Cardiac muscle cell (in vitro differentiated cells and primary cell): Measurements from ENCODE around the gene PINLYP. TPM values are rescaled to one million over a fixed set of nuclear protein-coding genes. Genes with fewer than 3 reads are reported as not detected.
A peak's percentile ranks its signal among the peaks of the same experiment; 100 is the strongest.

Experiments used
- DNase-seq, 2 donors: peaks; one replicate each; pipeline versions ENCODE4 v3.0.0 to v3.0.0-alpha.2; 2010 to 2017; ENCODE audit warnings: low read depth in 1 of 2, low spot score in 1 of 2
- H3K27ac ChIP-seq: fragments of 200-600 bp; sonication (generic); 2 replicates; pipeline ENCODE4 v1.5.1; 2016
- H3K27me3 ChIP-seq: fragments of 200-600 bp; sonication (generic); 2 replicates; pipeline ENCODE4 v1.6.0; 2016; ENCODE audit warnings: control low read depth
- H3K36me3 ChIP-seq: fragments of 200-600 bp; sonication (generic); 2 replicates; pipeline ENCODE4 v1.5.1; 2016; ENCODE audit warnings: control low read depth
- H3K4me1 ChIP-seq: fragments of 200-600 bp; sonication (generic); 2 replicates; pipeline ENCODE4 v1.8.1; 2017; ENCODE audit warnings: low read depth, mild to moderate bottlenecking, mixed run types
- H3K4me3 ChIP-seq: fragments of 200-600 bp; sonication (generic); 2 replicates; pipeline ENCODE4 v1.5.1; 2016; ENCODE audit warnings: mild to moderate bottlenecking
- H3K9me3 ChIP-seq: fragments of 200-600 bp; sonication (generic); 2 replicates; pipeline ENCODE4 v1.5.1; 2017; ENCODE audit warnings: low read depth, mild to moderate bottlenecking, control low read depth
- polyA plus RNA-seq: library from polyadenylated mRNA; unstranded; fragments of >200 nt; fragmentation: Nextera tagmentation; extraction: Ambion mirVana; gene quantifications from 2 replicates; pipeline ENCODE4 v1.2.1, GENCODE V29; 2016
- total RNA-seq: library from RNA; depleted of rRNA; stranded (reverse); fragments of >200 nt; gene quantifications from 2 replicates; pipeline ENCODE4 v1.2.3, GENCODE V29; 2016
- TF ChIP-seq, protein P1 (sequence below): IDR thresholded peaks from 2 replicates; pipeline ENCODE4 v1.5.1; 2012; ENCODE audit warnings: low read depth, mild to moderate bottlenecking, low read length

PINLYP gene
- total and polyA plus RNA-seq, 2 experiments from 2014 or later = 8.7 to 12.1 TPM

DNA sequence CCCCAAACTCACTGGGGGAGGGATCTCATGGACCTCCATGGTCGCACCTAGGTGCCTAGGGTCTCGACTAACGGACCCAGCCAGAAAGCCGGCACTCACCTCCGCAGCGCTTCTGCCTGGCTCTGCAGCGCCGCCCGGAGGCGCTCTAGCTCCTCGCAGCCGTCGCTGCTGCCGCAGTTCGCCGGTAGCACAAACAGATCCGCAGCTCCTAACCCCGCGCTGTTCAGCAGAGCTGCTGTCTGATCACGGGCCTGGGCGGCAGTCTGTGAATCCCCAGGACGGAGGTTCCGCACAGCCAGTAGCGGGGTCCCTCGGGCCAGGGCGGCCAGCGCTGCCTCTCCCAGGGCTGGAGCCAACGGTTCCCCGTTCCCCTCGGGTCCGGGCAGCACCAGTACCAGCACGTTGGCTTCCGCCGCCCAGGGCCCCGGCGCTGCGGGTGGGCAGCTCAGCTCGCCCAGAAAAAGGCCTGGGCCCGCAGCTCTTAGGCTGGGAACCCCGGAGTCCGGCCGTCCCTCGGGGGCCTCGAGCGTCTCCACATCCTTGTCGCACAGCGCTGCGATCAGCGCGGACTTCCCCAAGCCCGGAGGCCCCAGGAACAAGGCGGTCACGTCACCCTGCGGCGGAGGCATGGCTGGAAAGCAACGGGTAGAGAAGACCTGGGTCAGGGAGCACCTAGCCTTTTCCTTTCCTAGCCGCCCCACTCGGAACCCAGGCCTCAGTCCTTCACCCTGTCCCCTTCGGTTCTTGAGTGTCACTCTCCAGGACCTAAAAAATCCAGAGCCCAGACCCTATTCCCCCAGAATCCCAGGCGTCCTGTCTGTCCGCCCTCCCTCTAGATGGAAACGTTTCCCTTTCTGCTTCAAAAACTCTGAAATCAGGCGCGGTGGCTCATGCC lies 19.4 kb downstream of the PINLYP start:
- Histone ChIP-seq H3K36me3 (peaks cover 3% of the 10 kb centered on the region), H3K27ac (peak overlapping the region; percentile 85)
- TF ChIP-seq, protein P1, sequence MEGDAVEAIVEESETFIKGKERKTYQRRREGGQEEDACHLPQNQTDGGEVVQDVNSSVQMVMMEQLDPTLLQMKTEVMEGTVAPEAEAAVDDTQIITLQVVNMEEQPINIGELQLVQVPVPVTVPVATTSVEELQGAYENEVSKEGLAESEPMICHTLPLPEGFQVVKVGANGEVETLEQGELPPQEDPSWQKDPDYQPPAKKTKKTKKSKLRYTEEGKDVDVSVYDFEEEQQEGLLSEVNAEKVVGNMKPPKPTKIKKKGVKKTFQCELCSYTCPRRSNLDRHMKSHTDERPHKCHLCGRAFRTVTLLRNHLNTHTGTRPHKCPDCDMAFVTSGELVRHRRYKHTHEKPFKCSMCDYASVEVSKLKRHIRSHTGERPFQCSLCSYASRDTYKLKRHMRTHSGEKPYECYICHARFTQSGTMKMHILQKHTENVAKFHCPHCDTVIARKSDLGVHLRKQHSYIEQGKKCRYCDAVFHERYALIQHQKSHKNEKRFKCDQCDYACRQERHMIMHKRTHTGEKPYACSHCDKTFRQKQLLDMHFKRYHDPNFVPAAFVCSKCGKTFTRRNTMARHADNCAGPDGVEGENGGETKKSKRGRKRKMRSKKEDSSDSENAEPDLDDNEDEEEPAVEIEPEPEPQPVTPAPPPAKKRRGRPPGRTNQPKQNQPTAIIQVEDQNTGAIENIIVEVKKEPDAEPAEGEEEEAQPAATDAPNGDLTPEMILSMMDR = peak; percentile 87

DNA sequence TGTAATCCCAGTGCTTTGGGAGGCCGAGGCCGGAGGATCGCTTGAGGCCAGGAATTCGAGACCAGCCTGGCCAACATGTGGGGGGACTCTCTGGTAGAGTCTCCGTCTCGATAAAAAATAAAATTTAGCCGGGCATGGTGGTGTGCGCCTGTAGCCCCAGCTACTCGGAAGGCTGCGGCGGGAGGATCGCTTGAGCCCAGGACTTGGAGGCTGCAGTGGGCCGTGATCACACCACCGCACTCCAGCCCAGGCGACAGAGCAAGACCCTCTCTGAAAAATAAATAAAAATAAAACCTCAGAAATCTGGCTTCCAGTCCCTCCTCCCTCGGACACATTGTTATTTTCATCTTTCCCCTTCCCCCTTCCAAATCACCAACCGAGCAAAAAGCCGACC lies 20.0 kb downstream of the PINLYP start:
- Histone ChIP-seq H3K27me3 (no peaks in the 10 kb centered on the region), H3K36me3 (peaks cover 3% of the 10 kb centered on the region), H3K27ac (peak overlapping the region; percentile 85), H3K4me3 (peak overlapping the region; percentile 52), H3K4me1 (peaks cover 3% of the 10 kb centered on the region), H3K9me3 (no peaks in the 10 kb centered on the region)
- DNase-seq = no peak
- TF ChIP-seq, protein P1 = no peak

More for the DNA sequence above, 19.4 kb downstream of the PINLYP start:
- peak; percentile 73 to 75 for DNase-seq
- Histone ChIP-seq H3K9me3 (no peaks in the 10 kb centered on the region), H3K4me3 (peak overlapping the region; percentile 52), H3K27me3 (no peaks in the 10 kb centered on the region), H3K4me1 (peaks cover 3% of the 10 kb centered on the region)

DNA sequence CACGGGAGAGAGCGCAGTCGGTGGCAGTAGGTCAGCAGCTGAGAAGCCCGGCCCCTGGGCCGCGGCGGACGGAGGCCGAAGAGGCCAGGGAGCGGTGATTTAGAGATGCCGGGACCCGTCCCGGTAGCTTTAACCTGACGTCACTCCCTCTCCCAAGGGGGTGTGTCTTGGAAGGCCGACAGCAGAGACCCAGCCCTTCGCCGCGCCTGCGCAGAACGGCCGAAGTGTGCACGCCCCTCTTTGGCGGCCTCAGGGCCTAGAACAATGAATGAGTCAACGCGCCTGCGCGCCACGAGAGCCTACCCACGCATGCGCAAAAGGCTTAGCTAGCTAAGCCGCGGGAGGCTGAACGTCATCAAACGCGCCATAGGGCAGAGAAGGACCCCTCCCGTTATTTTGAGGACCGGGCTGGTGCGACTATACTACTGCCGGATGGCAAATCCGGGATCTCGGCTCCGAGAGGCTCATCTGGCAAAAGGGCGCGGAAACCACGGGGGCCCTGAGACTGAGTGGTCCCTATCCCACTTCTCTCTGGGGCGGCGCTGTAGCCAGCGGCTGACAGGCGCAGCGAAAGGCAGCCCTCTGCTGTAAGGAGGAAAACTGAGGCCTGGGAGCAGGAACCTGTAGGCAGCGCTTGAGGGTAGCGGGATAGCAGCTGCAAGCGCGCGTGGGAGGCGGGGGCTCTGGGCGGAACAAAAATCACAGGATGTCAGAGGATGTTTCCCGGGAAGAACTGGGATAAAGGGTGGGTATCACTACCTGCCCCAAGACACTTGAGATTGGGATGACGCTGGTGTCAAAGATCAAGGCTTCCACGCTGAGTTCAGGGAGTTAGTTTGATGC lies 20.6 kb downstream of the PINLYP start, which contains the start of the genes IRGQ and ZNF576:
TSS of gene IRGQ (minus strand) at position 136 of the 843 bp plus-strand sequence. CDS start 796 bp downstream, outside the sequence.
TSS of gene ZNF576 (plus strand) at position 597 of the 843 bp plus-strand sequence. CDS start 514 bp downstream, outside the sequence.
- TF ChIP-seq, protein P1 = no peak
- Histone ChIP-seq H3K4me1 (peaks cover 3% of the 10 kb centered on the region), H3K27me3 (no peaks in the 10 kb centered on the region), H3K36me3 (peaks cover 3% of the 10 kb centered on the region), H3K27ac (peak within 1 kb of the TSS; percentile 99), H3K9me3 (no peaks in the 10 kb centered on the region), H3K4me3 (peak within 1 kb of the TSS; percentile 56)
- peak; percentile 100 for DNase-seq

DNA sequence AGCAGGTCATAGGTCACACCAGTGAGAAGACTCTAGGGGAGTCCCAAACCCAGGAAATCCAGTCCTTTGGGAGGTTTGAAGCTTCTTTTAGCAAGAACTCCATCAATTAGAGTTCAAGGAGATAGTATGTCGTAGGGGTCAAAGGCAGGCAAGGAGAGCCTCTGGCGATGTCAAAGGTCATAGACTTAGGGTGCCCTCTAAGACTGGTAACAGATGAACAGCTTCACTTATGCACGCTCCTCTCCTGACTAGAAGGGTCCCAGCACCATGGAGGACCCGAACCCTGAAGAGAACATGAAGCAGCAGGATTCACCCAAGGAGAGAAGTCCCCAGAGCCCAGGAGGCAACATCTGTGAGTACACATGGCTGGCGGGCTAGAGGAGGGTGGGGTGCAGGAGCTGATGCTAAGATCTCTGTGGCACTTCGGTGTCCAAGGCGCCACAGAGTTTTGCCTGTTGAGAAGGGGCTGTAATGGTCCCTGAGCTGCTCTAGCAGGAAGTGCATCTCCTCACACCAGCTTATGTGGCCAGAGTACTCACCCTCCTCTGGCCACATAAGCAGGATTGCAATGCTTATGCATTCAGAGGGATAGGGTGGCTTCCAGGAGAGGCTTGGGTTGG lies 21.4 kb downstream of the PINLYP start:
- Histone ChIP-seq H3K4me3 (peak overlapping the region; percentile 56), H3K9me3 (no peaks in the 10 kb centered on the region), H3K36me3 (peaks cover 3% of the 10 kb centered on the region), H3K4me1 (peaks cover 3% of the 10 kb centered on the region), H3K27ac (peak overlapping the region; percentile 99), H3K27me3 (no peaks in the 10 kb centered on the region)
- no peak for DNase-seq
- TF ChIP-seq, protein P1 = no peak

DNA sequence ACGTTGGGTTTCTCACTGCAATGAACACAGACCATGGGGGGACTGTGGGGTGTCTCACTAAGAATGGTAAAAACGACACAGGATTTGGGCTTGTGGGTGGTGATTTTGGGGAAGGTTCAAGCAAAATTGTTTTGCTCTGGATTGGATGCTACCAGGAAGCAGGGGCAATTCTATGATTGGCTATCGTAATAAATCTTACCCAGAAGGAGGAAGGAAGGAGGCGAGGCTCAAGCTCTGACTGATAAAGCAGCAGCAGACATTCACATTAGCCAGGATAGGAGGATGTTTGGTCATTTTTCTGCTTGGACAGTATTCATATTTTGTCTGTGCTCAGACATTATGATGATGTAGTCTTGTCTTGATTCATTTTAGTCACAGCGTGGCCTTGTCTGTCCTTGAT lies 22.3 kb downstream of the PINLYP start:
- H3K27me3 ChIP-seq = no peaks in the 10 kb centered on the region
- H3K36me3 ChIP-seq = peaks cover 3% of the 10 kb centered on the region
- no peaks in the 10 kb centered on the region for H3K9me3 ChIP-seq
- H3K27ac ChIP-seq = no peak overlapping the region
- H3K4me3 ChIP-seq = no peak overlapping the region
- TF ChIP-seq, protein P1 = no peak
- no peak for DNase-seq
- H3K4me1 ChIP-seq = peaks cover 3% of the 10 kb centered on the region
